MM.1S (cell line): ENCODE results near the gene KLC1.

Source experiments
- DNase-seq: peaks from one replicate; pipeline ENCODE4 v3.0.0-alpha.2; 2015
- H2AFZ ChIP-seq: fragments of 300-600 bp; sonication (generic); 2 replicates; pipeline ENCODE4 v1.6.0; 2016; ENCODE audit warnings: antibody characterized with exemption, low read length
- H3F3A ChIP-seq: fragments of 300-600 bp; sonication (generic); 2 replicates; pipeline ENCODE4 v1.6.1; 2016; ENCODE audit warnings: mild to moderate bottlenecking, antibody characterized with exemption, low read length, moderate library complexity, mixed read lengths; ENCODE audit not compliant: insufficient read depth
- H3K27ac ChIP-seq: fragments of 300-600 bp; sonication (generic); 2 replicates; pipeline ENCODE4 v1.5.1; 2016; ENCODE audit warnings: mild to moderate bottlenecking, low read length
- H3K27me3 ChIP-seq: fragments of 300-600 bp; sonication (generic); replicated peaks from 2 replicates; pipeline ENCODE4 v1.6.0; 2016; ENCODE audit warnings: low read length; ENCODE audit not compliant: insufficient read depth
- H3K36me3 ChIP-seq: fragments of 300-600 bp; sonication (generic); replicated peaks from 2 replicates; pipeline ENCODE4 v1.6.1; 2016; ENCODE audit warnings: mild to moderate bottlenecking, low read length, mixed read lengths; ENCODE audit not compliant: insufficient read depth
- H3K4me1 ChIP-seq: fragments of 300-600 bp; sonication (generic); 2 replicates; pipeline ENCODE4 v1.6.1; 2016; ENCODE audit warnings: low read length, mixed read lengths
- H3K4me2 ChIP-seq: fragments of 300-600 bp; sonication (generic); 2 replicates; pipeline ENCODE4 v1.6.0; 2016; ENCODE audit warnings: low read depth, low read length
- H3K4me3 ChIP-seq: fragments of 300-600 bp; sonication (generic); 2 replicates; pipeline ENCODE4 v1.5.1; 2016; ENCODE audit warnings: low read length, mixed read lengths
- H3K79me2 ChIP-seq: fragments of 300-600 bp; sonication (generic); 2 replicates; pipeline ENCODE4 v1.6.1; 2016; ENCODE audit warnings: mixed run types, low read length, mixed read lengths
- H3K9ac ChIP-seq: fragments of 300-600 bp; sonication (generic); 2 replicates; pipeline ENCODE4 v1.6.1; 2016; ENCODE audit warnings: low read length, mixed read lengths
- H3K9me2 ChIP-seq: fragments of 300-600 bp; sonication (generic); replicated peaks from 2 replicates; pipeline ENCODE4 v1.6.1; 2016; ENCODE audit warnings: mild to moderate bottlenecking, low read length, mixed read lengths; ENCODE audit not compliant: insufficient read depth
- H3K9me3 ChIP-seq: fragments of 300-600 bp; sonication (generic); replicated peaks from 2 replicates; pipeline ENCODE4 v1.6.1; 2016; ENCODE audit warnings: mild to moderate bottlenecking, low read length, mixed read lengths; ENCODE audit not compliant: insufficient read depth
- H4K20me1 ChIP-seq: fragments of 300-600 bp; sonication (generic); 2 replicates; pipeline ENCODE4 v1.6.1; 2016; ENCODE audit warnings: mild to moderate bottlenecking, low read length, moderate library complexity, mixed read lengths; ENCODE audit not compliant: insufficient read depth
- CTCF ChIP-seq: fragments of 300-600 bp; sonication (generic); IDR thresholded peaks from 2 replicates; pipeline ENCODE4 v1.5.1; 2016; ENCODE audit warnings: antibody characterized with exemption, low read length, mixed read lengths
- EZH2 ChIP-seq: fragments of 300-600 bp; sonication (generic); optimal IDR thresholded peaks from 2 replicates; pipeline ENCODE3; 2017; ENCODE audit warnings: low read depth, mild to moderate bottlenecking, antibody characterized with exemption, low read length, mixed read lengths
- EZH2phosphoT487 ChIP-seq: fragments of 300-600 bp; sonication (generic); IDR thresholded peaks from 2 replicates; pipeline ENCODE4 v1.6.1; 2018; ENCODE audit warnings: antibody characterized with exemption, low read length

The KLC1 gene

GRCh38 chr14:103749452-103749851 is 120.4 kb downstream of the KLC1 start:
- no peaks in the 10 kb centered on the region for H3K9me2 ChIP-seq
- H3K4me3 ChIP-seq, result no peak overlapping the region
- H3K36me3 ChIP-seq, result no peaks in the 10 kb centered on the region
- H3K4me1 ChIP-seq, result peaks cover 11% of the 10 kb centered on the region
- no peak overlapping the region for H3K27ac ChIP-seq
- H3K9me3 ChIP-seq, result no peaks in the 10 kb centered on the region
- H3K79me2 ChIP-seq, result no peaks in the 10 kb centered on the region
- no peaks in the 10 kb centered on the region for H3K27me3 ChIP-seq
- no peak overlapping the region for H2AFZ ChIP-seq
- no peak for TF ChIP-seq EZH2
- TF ChIP-seq EZH2phosphoT487, result no peak
- TF ChIP-seq CTCF, result no peak
- no peak for DNase-seq
- H3F3A ChIP-seq, result no peaks in the 10 kb centered on the region
- H3K4me2 ChIP-seq, result no peak overlapping the region
- no peak overlapping the region for H3K9ac ChIP-seq
- H4K20me1 ChIP-seq, result no peaks in the 10 kb centered on the region

- Histone ChIP-seq H3K9ac (no peak overlapping the region), H3K4me2 (no peak overlapping the region), H3K9me2 (no peaks in the 10 kb centered on the region), H3K4me3 (no peak overlapping the region), H3K4me1 (peaks cover 11% of the 10 kb centered on the region), H3K79me2 (no peaks in the 10 kb centered on the region), H3K9me3 (no peaks in the 10 kb centered on the region), H3F3A (no peaks in the 10 kb centered on the region), H3K36me3 (no peaks in the 10 kb centered on the region), H2AFZ (no peak overlapping the region), H4K20me1 (no peaks in the 10 kb centered on the region), H3K27ac (no peak overlapping the region), H3K27me3 (no peaks in the 10 kb centered on the region)
- TF ChIP-seq CTCF (no peak), EZH2phosphoT487 (no peak), EZH2 (no peak)
- DNase-seq, result no peak
Measured at GRCh38 chr14:103749860-103750259, 120.8 kb downstream of the KLC1 start.
